Rectal smooth muscle tissue (tissue), 1 donor: ENCODE results near the gene FGF1.

Source experiments
- H3K27ac ChIP-seq: one replicate; pipeline ENCODE4 v1.7.0; 2013; ENCODE audit warnings: low read depth, low read length, inconsistent platforms
- H3K27me3 ChIP-seq: one replicate; pipeline ENCODE4 v1.7.0; 2013; ENCODE audit warnings: low read length; ENCODE audit not compliant: control insufficient read depth, insufficient read depth
- H3K36me3 ChIP-seq: one replicate; pipeline ENCODE4 v1.7.0; 2013; ENCODE audit warnings: low read length; ENCODE audit not compliant: control insufficient read depth, insufficient read depth
- H3K4me1 ChIP-seq: one replicate; pipeline ENCODE4 v1.7.0; 2013; ENCODE audit warnings: low read length; ENCODE audit not compliant: control insufficient read depth, insufficient read depth
- H3K4me3 ChIP-seq: one replicate; pipeline ENCODE4 v1.7.0; 2013; ENCODE audit warnings: low read length
- H3K9ac ChIP-seq: one replicate; pipeline ENCODE4 v1.7.0; 2013; ENCODE audit warnings: low read length

FGF1 gene

GRCh38 chr5:142544071-142544753, 141.7 kb downstream of the FGF1 start:
- Histone ChIP-seq H3K4me1 (no peaks in the 10 kb centered on the region), H3K4me3 (no peak overlapping the region), H3K36me3 (no peaks in the 10 kb centered on the region), H3K9ac (no peak overlapping the region), H3K27ac (no peak overlapping the region), H3K27me3 (no peaks in the 10 kb centered on the region)

GRCh38 chr5:142542906-142543305, 143.0 kb downstream of the FGF1 start:
- no peaks in the 10 kb centered on the region for H3K27me3 ChIP-seq
- H3K27ac ChIP-seq = no peak overlapping the region
- no peak overlapping the region for H3K9ac ChIP-seq
- no peak overlapping the region for H3K4me3 ChIP-seq
- no peaks in the 10 kb centered on the region for H3K4me1 ChIP-seq
- H3K36me3 ChIP-seq = no peaks in the 10 kb centered on the region
